ENCODE data around the gene TACC3. TPM values are rescaled to one million over a fixed set of nuclear protein-coding genes. Genes with fewer than 3 reads are reported as not detected.

Gene TACC3
- total RNA-seq, 1 experiment from 2014 or later: 207 TPM

DNA sequence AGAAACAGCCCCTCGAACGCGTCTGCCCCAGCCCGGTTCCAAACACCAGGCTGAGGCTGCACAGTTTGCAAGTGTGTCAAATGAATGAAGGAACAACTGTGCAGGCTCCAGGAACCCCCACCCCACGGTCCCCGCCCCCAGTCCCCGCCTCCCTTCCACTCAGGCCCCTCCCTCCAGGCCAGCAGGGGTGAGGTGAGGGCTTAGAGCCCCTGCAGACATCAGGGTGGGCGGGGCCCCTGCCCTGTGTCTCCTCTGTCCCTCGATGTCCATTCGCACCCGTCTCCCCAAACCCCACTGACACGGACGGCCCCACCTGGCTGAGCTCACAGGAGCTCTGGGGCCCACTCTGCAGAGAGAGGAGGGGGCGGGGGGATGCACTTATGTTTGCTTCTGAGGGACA, 28.5 kb downstream of the TACC3 start:
- ChIA-PET POLR2A (no interaction called here), CTCF (interaction anchor here (2.0 to 4.1 kb wide), 4 partner anchors 18 to 92 kb away, joined by 14 to 188 read pairs (median 88); partner anchors contain the start of gene FGFR3)
- no peak overlapping the region for H3K27ac Mint-ChIP-seq
- DNase-seq (ENCODE audit: low spot score) (no peak), ATAC-seq (no peak)
- peaks cover 6% of the 10 kb centered on the region for H3K36me3 Mint-ChIP-seq
- no peak overlapping the region for H3K4me3 Mint-ChIP-seq
- H3K9me3 Mint-ChIP-seq: no peaks in the 10 kb centered on the region
- no peaks in the 10 kb centered on the region for H3K4me1 Mint-ChIP-seq
- H3K27me3 Mint-ChIP-seq (ENCODE audit: low read depth): peaks cover 2% of the 10 kb centered on the region; the same call in 1 of the 2 replicates
- TF ChIP-seq SP1 (CRISPR knock-in tag; conservative IDR thresholded peaks at IDR 0.05) (no peak), ZNF219 (CRISPR knock-in tag; IDR thresholded peaks at IDR 0.05; ENCODE audit: borderline replicate concordance) (no peak), MXD4 (CRISPR knock-in tag; IDR thresholded peaks at IDR 0.05; ENCODE audit: borderline replicate concordance) (no peak), ZNF396 (CRISPR knock-in tag; IDR thresholded peaks at IDR 0.05; ENCODE audit: borderline replicate concordance) (no peak), RELA (CRISPR knock-in tag; IDR thresholded peaks at IDR 0.05; ENCODE audit: borderline replicate concordance) (no peak), SOX15 (CRISPR knock-in tag; IDR thresholded peaks at IDR 0.05) (no peak), FOXJ3 (CRISPR knock-in tag; IDR thresholded peaks at IDR 0.05; ENCODE audit: borderline replicate concordance) (no peak)
- TF ChIP-seq, protein P1, sequence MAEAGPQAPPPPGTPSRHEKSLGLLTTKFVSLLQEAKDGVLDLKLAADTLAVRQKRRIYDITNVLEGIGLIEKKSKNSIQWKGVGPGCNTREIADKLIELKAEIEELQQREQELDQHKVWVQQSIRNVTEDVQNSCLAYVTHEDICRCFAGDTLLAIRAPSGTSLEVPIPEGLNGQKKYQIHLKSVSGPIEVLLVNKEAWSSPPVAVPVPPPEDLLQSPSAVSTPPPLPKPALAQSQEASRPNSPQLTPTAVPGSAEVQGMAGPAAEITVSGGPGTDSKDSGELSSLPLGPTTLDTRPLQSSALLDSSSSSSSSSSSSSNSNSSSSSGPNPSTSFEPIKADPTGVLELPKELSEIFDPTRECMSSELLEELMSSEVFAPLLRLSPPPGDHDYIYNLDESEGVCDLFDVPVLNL (CRISPR knock-in tag; IDR thresholded peaks at IDR 0.05; ENCODE audit: borderline replicate concordance, low read depth): no peak
- TF ChIP-seq, protein P2, sequence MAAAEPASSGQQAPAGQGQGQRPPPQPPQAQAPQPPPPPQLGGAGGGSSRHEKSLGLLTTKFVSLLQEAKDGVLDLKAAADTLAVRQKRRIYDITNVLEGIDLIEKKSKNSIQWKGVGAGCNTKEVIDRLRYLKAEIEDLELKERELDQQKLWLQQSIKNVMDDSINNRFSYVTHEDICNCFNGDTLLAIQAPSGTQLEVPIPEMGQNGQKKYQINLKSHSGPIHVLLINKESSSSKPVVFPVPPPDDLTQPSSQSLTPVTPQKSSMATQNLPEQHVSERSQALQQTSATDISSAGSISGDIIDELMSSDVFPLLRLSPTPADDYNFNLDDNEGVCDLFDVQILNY (CRISPR knock-in tag; IDR thresholded peaks at IDR 0.05): no peak
- TF ChIP-seq, protein P3, sequence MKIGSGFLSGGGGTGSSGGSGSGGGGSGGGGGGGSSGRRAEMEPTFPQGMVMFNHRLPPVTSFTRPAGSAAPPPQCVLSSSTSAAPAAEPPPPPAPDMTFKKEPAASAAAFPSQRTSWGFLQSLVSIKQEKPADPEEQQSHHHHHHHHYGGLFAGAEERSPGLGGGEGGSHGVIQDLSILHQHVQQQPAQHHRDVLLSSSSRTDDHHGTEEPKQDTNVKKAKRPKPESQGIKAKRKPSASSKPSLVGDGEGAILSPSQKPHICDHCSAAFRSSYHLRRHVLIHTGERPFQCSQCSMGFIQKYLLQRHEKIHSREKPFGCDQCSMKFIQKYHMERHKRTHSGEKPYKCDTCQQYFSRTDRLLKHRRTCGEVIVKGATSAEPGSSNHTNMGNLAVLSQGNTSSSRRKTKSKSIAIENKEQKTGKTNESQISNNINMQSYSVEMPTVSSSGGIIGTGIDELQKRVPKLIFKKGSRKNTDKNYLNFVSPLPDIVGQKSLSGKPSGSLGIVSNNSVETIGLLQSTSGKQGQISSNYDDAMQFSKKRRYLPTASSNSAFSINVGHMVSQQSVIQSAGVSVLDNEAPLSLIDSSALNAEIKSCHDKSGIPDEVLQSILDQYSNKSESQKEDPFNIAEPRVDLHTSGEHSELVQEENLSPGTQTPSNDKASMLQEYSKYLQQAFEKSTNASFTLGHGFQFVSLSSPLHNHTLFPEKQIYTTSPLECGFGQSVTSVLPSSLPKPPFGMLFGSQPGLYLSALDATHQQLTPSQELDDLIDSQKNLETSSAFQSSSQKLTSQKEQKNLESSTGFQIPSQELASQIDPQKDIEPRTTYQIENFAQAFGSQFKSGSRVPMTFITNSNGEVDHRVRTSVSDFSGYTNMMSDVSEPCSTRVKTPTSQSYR (CRISPR knock-in tag; IDR thresholded peaks at IDR 0.05): no peak
- TF ChIP-seq, protein P4, sequence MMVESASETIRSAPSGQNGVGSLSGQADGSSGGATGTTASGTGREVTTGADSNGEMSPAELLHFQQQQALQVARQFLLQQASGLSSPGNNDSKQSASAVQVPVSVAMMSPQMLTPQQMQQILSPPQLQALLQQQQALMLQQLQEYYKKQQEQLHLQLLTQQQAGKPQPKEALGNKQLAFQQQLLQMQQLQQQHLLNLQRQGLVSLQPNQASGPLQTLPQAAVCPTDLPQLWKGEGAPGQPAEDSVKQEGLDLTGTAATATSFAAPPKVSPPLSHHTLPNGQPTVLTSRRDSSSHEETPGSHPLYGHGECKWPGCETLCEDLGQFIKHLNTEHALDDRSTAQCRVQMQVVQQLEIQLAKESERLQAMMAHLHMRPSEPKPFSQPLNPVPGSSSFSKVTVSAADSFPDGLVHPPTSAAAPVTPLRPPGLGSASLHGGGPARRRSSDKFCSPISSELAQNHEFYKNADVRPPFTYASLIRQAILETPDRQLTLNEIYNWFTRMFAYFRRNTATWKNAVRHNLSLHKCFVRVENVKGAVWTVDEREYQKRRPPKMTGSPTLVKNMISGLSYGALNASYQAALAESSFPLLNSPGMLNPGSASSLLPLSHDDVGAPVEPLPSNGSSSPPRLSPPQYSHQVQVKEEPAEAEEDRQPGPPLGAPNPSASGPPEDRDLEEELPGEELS (CRISPR knock-in tag; IDR thresholded peaks at IDR 0.05): no peak
- TF ChIP-seq, protein P5, sequence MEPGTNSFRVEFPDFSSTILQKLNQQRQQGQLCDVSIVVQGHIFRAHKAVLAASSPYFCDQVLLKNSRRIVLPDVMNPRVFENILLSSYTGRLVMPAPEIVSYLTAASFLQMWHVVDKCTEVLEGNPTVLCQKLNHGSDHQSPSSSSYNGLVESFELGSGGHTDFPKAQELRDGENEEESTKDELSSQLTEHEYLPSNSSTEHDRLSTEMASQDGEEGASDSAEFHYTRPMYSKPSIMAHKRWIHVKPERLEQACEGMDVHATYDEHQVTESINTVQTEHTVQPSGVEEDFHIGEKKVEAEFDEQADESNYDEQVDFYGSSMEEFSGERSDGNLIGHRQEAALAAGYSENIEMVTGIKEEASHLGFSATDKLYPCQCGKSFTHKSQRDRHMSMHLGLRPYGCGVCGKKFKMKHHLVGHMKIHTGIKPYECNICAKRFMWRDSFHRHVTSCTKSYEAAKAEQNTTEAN (CRISPR knock-in tag; IDR thresholded peaks at IDR 0.05): no peak
- TF ChIP-seq, protein P6, sequence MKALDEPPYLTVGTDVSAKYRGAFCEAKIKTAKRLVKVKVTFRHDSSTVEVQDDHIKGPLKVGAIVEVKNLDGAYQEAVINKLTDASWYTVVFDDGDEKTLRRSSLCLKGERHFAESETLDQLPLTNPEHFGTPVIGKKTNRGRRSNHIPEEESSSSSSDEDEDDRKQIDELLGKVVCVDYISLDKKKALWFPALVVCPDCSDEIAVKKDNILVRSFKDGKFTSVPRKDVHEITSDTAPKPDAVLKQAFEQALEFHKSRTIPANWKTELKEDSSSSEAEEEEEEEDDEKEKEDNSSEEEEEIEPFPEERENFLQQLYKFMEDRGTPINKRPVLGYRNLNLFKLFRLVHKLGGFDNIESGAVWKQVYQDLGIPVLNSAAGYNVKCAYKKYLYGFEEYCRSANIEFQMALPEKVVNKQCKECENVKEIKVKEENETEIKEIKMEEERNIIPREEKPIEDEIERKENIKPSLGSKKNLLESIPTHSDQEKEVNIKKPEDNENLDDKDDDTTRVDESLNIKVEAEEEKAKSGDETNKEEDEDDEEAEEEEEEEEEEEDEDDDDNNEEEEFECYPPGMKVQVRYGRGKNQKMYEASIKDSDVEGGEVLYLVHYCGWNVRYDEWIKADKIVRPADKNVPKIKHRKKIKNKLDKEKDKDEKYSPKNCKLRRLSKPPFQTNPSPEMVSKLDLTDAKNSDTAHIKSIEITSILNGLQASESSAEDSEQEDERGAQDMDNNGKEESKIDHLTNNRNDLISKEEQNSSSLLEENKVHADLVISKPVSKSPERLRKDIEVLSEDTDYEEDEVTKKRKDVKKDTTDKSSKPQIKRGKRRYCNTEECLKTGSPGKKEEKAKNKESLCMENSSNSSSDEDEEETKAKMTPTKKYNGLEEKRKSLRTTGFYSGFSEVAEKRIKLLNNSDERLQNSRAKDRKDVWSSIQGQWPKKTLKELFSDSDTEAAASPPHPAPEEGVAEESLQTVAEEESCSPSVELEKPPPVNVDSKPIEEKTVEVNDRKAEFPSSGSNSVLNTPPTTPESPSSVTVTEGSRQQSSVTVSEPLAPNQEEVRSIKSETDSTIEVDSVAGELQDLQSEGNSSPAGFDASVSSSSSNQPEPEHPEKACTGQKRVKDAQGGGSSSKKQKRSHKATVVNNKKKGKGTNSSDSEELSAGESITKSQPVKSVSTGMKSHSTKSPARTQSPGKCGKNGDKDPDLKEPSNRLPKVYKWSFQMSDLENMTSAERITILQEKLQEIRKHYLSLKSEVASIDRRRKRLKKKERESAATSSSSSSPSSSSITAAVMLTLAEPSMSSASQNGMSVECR (CRISPR knock-in tag; IDR thresholded peaks at IDR 0.05; ENCODE audit: borderline replicate concordance): no peak
- TF ChIP-seq, protein P7, sequence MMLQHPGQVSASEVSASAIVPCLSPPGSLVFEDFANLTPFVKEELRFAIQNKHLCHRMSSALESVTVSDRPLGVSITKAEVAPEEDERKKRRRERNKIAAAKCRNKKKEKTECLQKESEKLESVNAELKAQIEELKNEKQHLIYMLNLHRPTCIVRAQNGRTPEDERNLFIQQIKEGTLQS (CRISPR knock-in tag; conservative IDR thresholded peaks at IDR 0.05): no peak
- TF ChIP-seq, protein P8, sequence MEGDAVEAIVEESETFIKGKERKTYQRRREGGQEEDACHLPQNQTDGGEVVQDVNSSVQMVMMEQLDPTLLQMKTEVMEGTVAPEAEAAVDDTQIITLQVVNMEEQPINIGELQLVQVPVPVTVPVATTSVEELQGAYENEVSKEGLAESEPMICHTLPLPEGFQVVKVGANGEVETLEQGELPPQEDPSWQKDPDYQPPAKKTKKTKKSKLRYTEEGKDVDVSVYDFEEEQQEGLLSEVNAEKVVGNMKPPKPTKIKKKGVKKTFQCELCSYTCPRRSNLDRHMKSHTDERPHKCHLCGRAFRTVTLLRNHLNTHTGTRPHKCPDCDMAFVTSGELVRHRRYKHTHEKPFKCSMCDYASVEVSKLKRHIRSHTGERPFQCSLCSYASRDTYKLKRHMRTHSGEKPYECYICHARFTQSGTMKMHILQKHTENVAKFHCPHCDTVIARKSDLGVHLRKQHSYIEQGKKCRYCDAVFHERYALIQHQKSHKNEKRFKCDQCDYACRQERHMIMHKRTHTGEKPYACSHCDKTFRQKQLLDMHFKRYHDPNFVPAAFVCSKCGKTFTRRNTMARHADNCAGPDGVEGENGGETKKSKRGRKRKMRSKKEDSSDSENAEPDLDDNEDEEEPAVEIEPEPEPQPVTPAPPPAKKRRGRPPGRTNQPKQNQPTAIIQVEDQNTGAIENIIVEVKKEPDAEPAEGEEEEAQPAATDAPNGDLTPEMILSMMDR (IDR thresholded peaks at IDR 0.05): no peak

All from WTC11 (cell line).